ENCODE measurements around the gene GRB2. TPM values are rescaled to one million over a fixed set of nuclear protein-coding genes. Genes with fewer than 3 reads are reported as not detected.

Gene GRB2
- total and polyA plus RNA-seq, 10 of the 15 experiments (the other 5 are each of a cell fraction or from before 2014, with no cell fraction given), result 113 to 268 (median 158) TPM

GRCh38 chr17:75392559-75392958 is 12.9 kb downstream of the GRB2 start:
- Histone ChIP-seq H3K27ac (ENCODE audit: control insufficient read depth, insufficient read depth) (no peak overlapping the region), H3K36me3 (ENCODE audit: control insufficient read depth in 2 of 2, insufficient read depth in 2 of 2, low read length in 1 of 2) (peaks cover 6 to 17% of the 10 kb centered on the region in 2 experiments), H3K4me2 (ENCODE audit: control insufficient read depth, insufficient read depth) (no peak overlapping the region; the same call in 1 of the 2 replicates), H3K9me3 (replicated peaks; ENCODE audit: control insufficient read depth, insufficient read depth, low read length) (no peaks in the 10 kb centered on the region), H3K4me3 (no peak overlapping the region), H2AFZ (ENCODE audit: control insufficient read depth, low read depth, low read length) (no peak overlapping the region), H3K79me2 (ENCODE audit: control insufficient read depth, insufficient read depth, low read length) (peaks cover 96% of the 10 kb centered on the region), H4K20me1 (ENCODE audit: control insufficient read depth, insufficient read depth) (peaks cover 35% of the 10 kb centered on the region; the same call in 1 of the 2 replicates), H3K4me1 (ENCODE audit: control insufficient read depth, insufficient read depth, low read length) (peaks cover 18% of the 10 kb centered on the region), H3K9ac (ENCODE audit: control insufficient read depth, insufficient read depth, low read length) (no peak overlapping the region), H3K27me3 (replicated peaks in 1 of 2; ENCODE audit: control insufficient read depth in 2 of 2, insufficient read depth in 2 of 2, low read length in 1 of 2) (no peaks in the 10 kb centered on the region)
- intact Hi-C loops (cut with micrococcal nuclease; ENCODE audit: unreplicated experiment) (no loop called here), in situ Hi-C loops (cut with MboI) (no loop called here)
- POLR2A ChIA-PET, result interaction anchor here (0.6 to 5.4 kb wide), 9 partner anchors 9 to 339 kb away, joined by 3 to 44 read pairs (median 6); partner anchors contain the start of gene SLC25A19
- DNase-seq (ENCODE audit: low read depth, low spot score), result no peak
- 66% methylated on average over 3 of the region's 3 CpGs for WGBS (ENCODE audit: insufficient coverage, insufficient replicate concordance, low lambda C conversion rate, missing lambda C conversion rate)
- no peak for FAIRE-seq
- SMC1A ChIA-PET (ENCODE audit: uncharacterized antibody, unreplicated experiment), result interaction anchor here (0.8 to 9.6 kb wide), 10 partner anchors 8 to 103 kb away, joined by 3 to 115 read pairs (median 17); partner anchors contain the start of gene SLC25A19
- no peak for ATAC-seq
- RAD21 ChIA-PET (ENCODE audit: unreplicated experiment), result interaction anchor here (2.7 to 3.4 kb wide), 2 partner anchors 12 to 48 kb away, joined by 13 to 18 read pairs; no protein-coding TSS in a partner anchor
- BruUV-seq (replicated peaks), result TSS peak; percentile 11
- TF ChIP-seq JUNB (IDR thresholded peaks at IDR 0.05) (no peak), STAT3 (IDR thresholded peaks at IDR 0.05; ENCODE audit: low read depth, low read length) (no peak), BRCA1 (IDR thresholded peaks at IDR 0.05; ENCODE audit: low read depth, low read length) (no peak), ZNF384 (IDR thresholded peaks at IDR 0.05; ENCODE audit: borderline replicate concordance, low read depth, low read length) (no peak), PML (IDR thresholded peaks at IDR 0.05; ENCODE audit: low read length) (no peak)
- CTCF ChIA-PET, result interaction anchor here (2.4 to 7.3 kb wide), 4 partner anchors 9 to 103 kb away, joined by 10 to 69 read pairs (median 22); partner anchors contain the start of gene SLC25A19

- in situ Hi-C loops (cut with MboI) (no loop called here), intact Hi-C loops (cut with micrococcal nuclease; ENCODE audit: unreplicated experiment) (no loop called here)
- ATAC-seq, result no peak
- no peak for DNase-seq (ENCODE audit: low read depth, low spot score)
- Histone ChIP-seq H3K9me3 (replicated peaks; ENCODE audit: control insufficient read depth, insufficient read depth, low read length) (no peaks in the 10 kb centered on the region), H2AFZ (ENCODE audit: control insufficient read depth, low read depth, low read length) (no peak overlapping the region), H3K79me2 (ENCODE audit: control insufficient read depth, insufficient read depth, low read length) (peaks cover 95% of the 10 kb centered on the region), H3K4me1 (ENCODE audit: control insufficient read depth, insufficient read depth, low read length) (peaks cover 6% of the 10 kb centered on the region), H3K4me2 (ENCODE audit: control insufficient read depth, insufficient read depth) (no peak overlapping the region), H3K4me3 (no peak overlapping the region), H3K27ac (ENCODE audit: control insufficient read depth, insufficient read depth) (no peak overlapping the region), H3K36me3 (ENCODE audit: control insufficient read depth in 2 of 2, insufficient read depth in 2 of 2, low read length in 1 of 2) (peaks cover 11 to 25% of the 10 kb centered on the region in 2 experiments), H3K9ac (ENCODE audit: control insufficient read depth, insufficient read depth, low read length) (no peak overlapping the region), H4K20me1 (ENCODE audit: control insufficient read depth, insufficient read depth) (peaks cover 23% of the 10 kb centered on the region; the same call in 1 of the 2 replicates), H3K27me3 (replicated peaks in 1 of 2; ENCODE audit: control insufficient read depth in 2 of 2, insufficient read depth in 2 of 2, low read length in 1 of 2) (no peaks in the 10 kb centered on the region)
- ChIA-PET CTCF (interaction anchor here (1.6 kb wide), 1 partner anchor 12 kb away, joined by 10 read pairs; no protein-coding TSS in a partner anchor), POLR2A (interaction anchor here (1.0 kb wide), 1 partner anchor 12 kb away, joined by 3 read pairs; no protein-coding TSS in a partner anchor), RAD21 (ENCODE audit: unreplicated experiment) (no interaction called here), SMC1A (ENCODE audit: uncharacterized antibody, unreplicated experiment) (interaction anchor here (1.2 to 9.6 kb wide), 4 partner anchors 12 to 68 kb away, joined by 3 to 115 read pairs (median 52); no protein-coding TSS in a partner anchor)
- BruUV-seq (replicated peaks), result TSS peak; percentile 6
- no peak for FAIRE-seq
- WGBS (ENCODE audit: insufficient coverage, insufficient replicate concordance, low lambda C conversion rate, missing lambda C conversion rate), result 36% methylated on average over 3 of the region's 3 CpGs
- TF ChIP-seq, protein P1, sequence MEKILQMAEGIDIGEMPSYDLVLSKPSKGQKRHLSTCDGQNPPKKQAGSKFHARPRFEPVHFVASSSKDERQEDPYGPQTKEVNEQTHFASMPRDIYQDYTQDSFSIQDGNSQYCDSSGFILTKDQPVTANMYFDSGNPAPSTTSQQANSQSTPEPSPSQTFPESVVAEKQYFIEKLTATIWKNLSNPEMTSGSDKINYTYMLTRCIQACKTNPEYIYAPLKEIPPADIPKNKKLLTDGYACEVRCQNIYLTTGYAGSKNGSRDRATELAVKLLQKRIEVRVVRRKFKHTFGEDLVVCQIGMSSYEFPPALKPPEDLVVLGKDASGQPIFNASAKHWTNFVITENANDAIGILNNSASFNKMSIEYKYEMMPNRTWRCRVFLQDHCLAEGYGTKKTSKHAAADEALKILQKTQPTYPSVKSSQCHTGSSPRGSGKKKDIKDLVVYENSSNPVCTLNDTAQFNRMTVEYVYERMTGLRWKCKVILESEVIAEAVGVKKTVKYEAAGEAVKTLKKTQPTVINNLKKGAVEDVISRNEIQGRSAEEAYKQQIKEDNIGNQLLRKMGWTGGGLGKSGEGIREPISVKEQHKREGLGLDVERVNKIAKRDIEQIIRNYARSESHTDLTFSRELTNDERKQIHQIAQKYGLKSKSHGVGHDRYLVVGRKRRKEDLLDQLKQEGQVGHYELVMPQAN (conservative IDR thresholded peaks at IDR 0.05), result no peak
- TF ChIP-seq RFX5 (IDR thresholded peaks at IDR 0.05; ENCODE audit: low read depth, low read length) (no peak), SMARCA5 (IDR thresholded peaks at IDR 0.05) (no peak), HDGF (IDR thresholded peaks at IDR 0.05) (no peak)
- TF ChIP-seq, protein P2, sequence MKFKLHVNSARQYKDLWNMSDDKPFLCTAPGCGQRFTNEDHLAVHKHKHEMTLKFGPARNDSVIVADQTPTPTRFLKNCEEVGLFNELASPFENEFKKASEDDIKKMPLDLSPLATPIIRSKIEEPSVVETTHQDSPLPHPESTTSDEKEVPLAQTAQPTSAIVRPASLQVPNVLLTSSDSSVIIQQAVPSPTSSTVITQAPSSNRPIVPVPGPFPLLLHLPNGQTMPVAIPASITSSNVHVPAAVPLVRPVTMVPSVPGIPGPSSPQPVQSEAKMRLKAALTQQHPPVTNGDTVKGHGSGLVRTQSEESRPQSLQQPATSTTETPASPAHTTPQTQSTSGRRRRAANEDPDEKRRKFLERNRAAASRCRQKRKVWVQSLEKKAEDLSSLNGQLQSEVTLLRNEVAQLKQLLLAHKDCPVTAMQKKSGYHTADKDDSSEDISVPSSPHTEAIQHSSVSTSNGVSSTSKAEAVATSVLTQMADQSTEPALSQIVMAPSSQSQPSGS (IDR thresholded peaks at IDR 0.05; ENCODE audit: low read length), result no peak
- TF ChIP-seq, protein P3, sequence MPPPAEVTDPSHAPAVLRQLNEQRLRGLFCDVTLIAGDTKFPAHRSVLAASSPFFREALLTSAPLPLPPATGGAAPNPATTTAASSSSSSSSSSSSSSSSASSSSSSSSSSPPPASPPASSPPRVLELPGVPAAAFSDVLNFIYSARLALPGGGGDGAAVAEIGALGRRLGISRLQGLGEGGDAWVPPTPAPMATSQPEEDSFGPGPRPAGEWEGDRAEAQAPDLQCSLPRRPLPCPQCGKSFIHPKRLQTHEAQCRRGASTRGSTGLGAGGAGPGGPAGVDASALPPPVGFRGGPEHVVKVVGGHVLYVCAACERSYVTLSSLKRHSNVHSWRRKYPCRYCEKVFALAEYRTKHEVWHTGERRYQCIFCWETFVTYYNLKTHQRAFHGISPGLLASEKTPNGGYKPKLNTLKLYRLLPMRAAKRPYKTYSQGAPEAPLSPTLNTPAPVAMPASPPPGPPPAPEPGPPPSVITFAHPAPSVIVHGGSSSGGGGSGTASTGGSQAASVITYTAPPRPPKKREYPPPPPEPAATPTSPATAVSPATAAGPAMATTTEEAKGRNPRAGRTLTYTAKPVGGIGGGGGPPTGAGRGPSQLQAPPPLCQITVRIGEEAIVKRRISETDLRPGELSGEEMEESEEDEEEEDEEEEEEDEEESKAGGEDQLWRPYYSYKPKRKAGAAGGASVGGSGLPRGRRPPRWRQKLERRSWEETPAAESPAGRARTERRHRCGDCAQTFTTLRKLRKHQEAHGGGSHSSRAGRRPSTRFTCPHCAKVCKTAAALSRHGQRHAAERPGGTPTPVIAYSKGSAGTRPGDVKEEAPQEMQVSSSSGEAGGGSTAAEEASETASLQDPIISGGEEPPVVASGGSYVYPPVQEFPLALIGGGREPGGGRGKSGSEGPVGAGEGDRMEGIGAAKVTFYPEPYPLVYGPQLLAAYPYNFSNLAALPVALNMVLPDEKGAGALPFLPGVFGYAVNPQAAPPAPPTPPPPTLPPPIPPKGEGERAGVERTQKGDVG (CRISPR knock-in tag; IDR thresholded peaks at IDR 0.05), result no peak
Measured at GRCh38 chr17:75390982-75391381, 14.5 kb downstream of the GRB2 start.

Measured in GM12878 (cell line).